Measurements from ENCODE around the gene IQGAP3.

IQGAP3 gene

DNA sequence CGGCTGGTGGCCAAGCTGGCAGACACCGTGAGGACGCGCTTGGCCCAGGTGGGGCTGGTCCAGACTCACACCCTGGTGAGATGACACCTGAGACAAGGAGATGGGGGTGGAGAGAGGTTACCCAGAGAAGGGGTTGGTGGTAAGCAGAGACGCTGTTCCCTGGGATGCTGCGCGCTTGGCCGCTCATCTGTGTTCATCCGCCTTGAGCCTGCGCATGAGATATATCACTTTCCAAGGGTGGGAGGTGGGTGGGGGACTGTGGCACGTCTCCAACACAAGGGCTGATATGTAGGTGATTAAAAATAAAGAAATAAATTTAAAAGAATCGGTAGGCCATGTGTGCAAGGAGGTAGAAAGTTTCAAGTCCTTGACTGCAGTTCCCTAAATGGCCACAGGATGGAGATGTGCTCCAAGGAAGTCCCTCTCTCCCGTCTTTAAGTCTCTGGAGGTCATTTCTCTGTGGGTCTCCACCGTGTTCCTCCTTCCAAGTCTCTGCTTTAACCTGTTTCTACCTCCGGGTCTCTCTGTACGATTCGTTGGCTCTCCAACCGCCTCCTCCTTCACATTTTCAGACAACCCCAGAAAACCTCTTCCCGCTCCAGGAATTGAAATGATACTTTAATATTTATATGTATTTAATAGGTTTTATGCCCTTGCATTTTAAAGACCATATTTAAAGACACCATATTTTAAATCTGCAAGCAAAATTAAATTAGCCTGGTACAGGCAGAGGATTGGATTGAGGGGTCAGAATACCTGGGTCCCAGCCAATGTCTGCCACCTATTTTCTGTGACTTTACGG, 11.7 kb upstream of the IQGAP3 start:
- no peak overlapping the region for H4K91ac ChIP-seq (ENCODE audit: low read length)
- H3K4ac ChIP-seq (ENCODE audit: low read depth in 1 of 2, low read length in 2 of 2) = no peak overlapping the region
- H2BK5ac ChIP-seq (ENCODE audit: low read depth, low read length, poor library complexity, severe bottlenecking) = no peak overlapping the region
- no peak overlapping the region for H4K8ac ChIP-seq (ENCODE audit: low read length)
- no peak overlapping the region for H2BK120ac ChIP-seq (ENCODE audit: low read depth, low read length)
- no peak overlapping the region for H3K18ac ChIP-seq (ENCODE audit: low read depth in 1 of 2, low read length in 2 of 2)
- peak overlapping the region; percentile 59 for H3K9ac ChIP-seq (ENCODE audit: low read length)
- 54% methylated on average over 17 of the region's 20 CpGs for WGBS
- H3K36me3 ChIP-seq (ENCODE audit: control insufficient read depth in 1 of 2, insufficient read depth in 2 of 2, low read depth in 1 of 2, low read length in 2 of 2) = no peaks in the 10 kb centered on the region
- peak; percentile 82 for DNase-seq
- H2AFZ ChIP-seq (ENCODE audit: low read depth, low read length) = no peak overlapping the region
- H3K9me3 ChIP-seq (ENCODE audit: control insufficient read depth, low read length) = no peaks in the 10 kb centered on the region
- H2AK5ac ChIP-seq (ENCODE audit: low read length, severe bottlenecking) = no peak overlapping the region
- no peak overlapping the region for H3K27ac ChIP-seq (ENCODE audit: low read length, poor library complexity, severe bottlenecking)
- peaks cover 11 to 34% of the 10 kb centered on the region in 2 experiments for H3K27me3 ChIP-seq (ENCODE audit: control insufficient read depth in 1 of 2, insufficient read depth in 1 of 2, low read length in 2 of 2)
- H2BK15ac ChIP-seq (ENCODE audit: low read depth, poor library complexity, severe bottlenecking) = no peak overlapping the region
- H2BK12ac ChIP-seq (ENCODE audit: low read length in 2 of 2) = no peak overlapping the region
- peak overlapping the region; percentile 34 for H3K4me2 ChIP-seq (ENCODE audit: low read length, poor library complexity, severe bottlenecking)
- no peak overlapping the region for H3K14ac ChIP-seq (ENCODE audit: low read length in 2 of 2)
- H3K4me3 ChIP-seq (ENCODE audit: insufficient read depth in 1 of 2, low read depth in 1 of 2, low read length in 2 of 2) = no peak overlapping the region
- H3K23ac ChIP-seq (ENCODE audit: low read length in 2 of 2) = no peak overlapping the region
- no peaks in the 10 kb centered on the region for H3K79me1 ChIP-seq (replicated peaks; ENCODE audit: low read length, poor library complexity, severe bottlenecking)
- H3K4me1 ChIP-seq (ENCODE audit: control insufficient read depth, insufficient read depth, low read depth, low read length) = peaks cover 7% of the 10 kb centered on the region

DNA sequence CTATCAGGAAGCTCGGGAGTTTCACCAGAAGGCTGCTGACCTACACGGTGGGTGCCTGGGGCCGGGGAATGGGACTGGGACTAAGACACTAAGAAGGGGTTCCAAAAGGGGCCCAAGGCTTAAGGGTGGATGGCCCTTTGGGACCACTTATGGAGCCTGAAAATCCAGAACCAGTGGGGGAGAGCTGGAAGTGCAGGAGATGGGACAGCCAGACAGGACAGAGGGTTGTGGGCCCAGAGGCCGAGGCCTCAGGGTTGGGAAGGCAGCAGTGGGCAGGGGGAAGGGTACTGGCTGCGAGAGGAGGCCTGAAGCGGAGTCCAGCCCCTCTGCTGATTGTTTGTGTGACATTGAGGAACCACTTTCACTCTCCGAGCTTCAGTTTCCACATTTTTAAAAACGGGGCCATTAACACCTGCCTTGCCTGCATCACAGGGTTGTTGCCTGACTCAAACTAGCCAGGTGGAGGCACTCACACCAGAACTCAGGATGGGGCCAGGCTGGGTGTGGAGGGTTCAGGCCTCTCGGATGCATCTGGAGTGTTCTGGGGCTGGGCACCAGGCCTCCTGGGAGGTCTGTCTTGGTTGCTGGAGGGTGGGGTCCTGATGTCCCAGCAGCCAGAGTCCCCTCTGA, 10.1 kb upstream of the IQGAP3 start:
- no peak for DNase-seq
- Histone ChIP-seq H3K4me2 (ENCODE audit: low read length, poor library complexity, severe bottlenecking) (no peak overlapping the region), H3K23ac (ENCODE audit: low read length in 2 of 2) (no peak overlapping the region), H3K18ac (ENCODE audit: low read depth in 1 of 2, low read length in 2 of 2) (no peak overlapping the region), H3K9me3 (ENCODE audit: control insufficient read depth, low read length) (no peaks in the 10 kb centered on the region), H3K14ac (ENCODE audit: low read length in 2 of 2) (no peak overlapping the region), H3K27me3 (ENCODE audit: control insufficient read depth in 1 of 2, insufficient read depth in 1 of 2, low read length in 2 of 2) (peaks cover 11 to 34% of the 10 kb centered on the region in 2 experiments), H4K8ac (ENCODE audit: low read length) (no peak overlapping the region), H2BK12ac (ENCODE audit: low read length in 2 of 2) (no peak overlapping the region), H3K36me3 (ENCODE audit: control insufficient read depth in 1 of 2, insufficient read depth in 2 of 2, low read depth in 1 of 2, low read length in 2 of 2) (no peaks in the 10 kb centered on the region), H2BK15ac (ENCODE audit: low read depth, poor library complexity, severe bottlenecking) (no peak overlapping the region), H2AK5ac (ENCODE audit: low read length, severe bottlenecking) (no peak overlapping the region), H3K4me3 (ENCODE audit: insufficient read depth in 1 of 2, low read depth in 1 of 2, low read length in 2 of 2) (no peak overlapping the region), H3K9ac (ENCODE audit: low read length) (no peak overlapping the region), H2BK120ac (ENCODE audit: low read depth, low read length) (no peak overlapping the region), H2AFZ (ENCODE audit: low read depth, low read length) (no peak overlapping the region), H4K91ac (ENCODE audit: low read length) (no peak overlapping the region), H3K4me1 (ENCODE audit: control insufficient read depth, insufficient read depth, low read depth, low read length) (peaks cover 7% of the 10 kb centered on the region), H3K79me1 (replicated peaks; ENCODE audit: low read length, poor library complexity, severe bottlenecking) (no peaks in the 10 kb centered on the region), H3K27ac (ENCODE audit: low read length, poor library complexity, severe bottlenecking) (no peak overlapping the region), H3K4ac (ENCODE audit: low read depth in 1 of 2, low read length in 2 of 2) (no peak overlapping the region), H2BK5ac (ENCODE audit: low read depth, low read length, poor library complexity, severe bottlenecking) (no peak overlapping the region)
- 80% methylated on average over 9 of the region's 9 CpGs for WGBS

DNA sequence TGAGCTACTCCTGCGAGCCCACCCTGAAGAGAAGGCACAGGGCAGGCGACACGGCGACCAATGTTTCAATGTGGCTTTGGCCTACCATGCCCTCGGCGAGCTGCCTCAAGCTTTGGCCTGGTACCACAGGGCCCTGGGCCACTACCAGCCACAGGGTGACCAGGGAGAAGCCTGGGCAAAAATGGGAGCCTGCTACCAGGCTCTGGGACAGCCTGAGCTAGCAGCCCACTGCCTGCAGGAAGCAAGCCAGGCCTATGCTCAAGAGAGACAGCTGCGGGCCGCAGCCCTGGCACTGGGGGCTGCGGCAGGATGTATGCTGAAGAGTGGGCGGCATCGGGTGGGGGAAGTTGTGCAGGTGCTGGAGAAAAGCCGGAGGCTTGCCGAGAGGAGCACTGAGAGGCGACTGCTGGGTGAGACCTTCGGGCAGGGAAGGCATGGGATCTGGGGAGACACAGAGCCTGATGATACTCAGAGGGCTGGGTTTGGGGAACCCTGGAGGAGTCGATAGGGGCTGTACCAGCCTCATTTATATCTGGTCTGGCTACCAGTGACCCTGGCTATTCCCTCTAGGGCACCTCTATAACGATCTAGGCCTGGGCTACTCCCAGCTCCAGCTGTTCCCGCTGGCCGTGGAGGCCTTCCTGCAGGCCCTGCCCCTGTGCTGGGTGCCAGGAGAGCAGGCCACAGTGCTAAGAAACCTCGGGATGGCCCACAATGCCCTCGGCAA, 9.5 kb upstream of the IQGAP3 start:
- H3K36me3 ChIP-seq (ENCODE audit: control insufficient read depth in 1 of 2, insufficient read depth in 2 of 2, low read depth in 1 of 2, low read length in 2 of 2) = no peaks in the 10 kb centered on the region
- no peak overlapping the region for H2AK5ac ChIP-seq (ENCODE audit: low read length, severe bottlenecking)
- peaks cover 11 to 34% of the 10 kb centered on the region in 2 experiments for H3K27me3 ChIP-seq (ENCODE audit: control insufficient read depth in 1 of 2, insufficient read depth in 1 of 2, low read length in 2 of 2)
- no peak overlapping the region for H3K4me2 ChIP-seq (ENCODE audit: low read length, poor library complexity, severe bottlenecking)
- H3K18ac ChIP-seq (ENCODE audit: low read depth in 1 of 2, low read length in 2 of 2) = no peak overlapping the region
- no peak overlapping the region for H3K14ac ChIP-seq (ENCODE audit: low read length in 2 of 2)
- H3K79me1 ChIP-seq (replicated peaks; ENCODE audit: low read length, poor library complexity, severe bottlenecking) = no peaks in the 10 kb centered on the region
- H3K23ac ChIP-seq (ENCODE audit: low read length in 2 of 2) = no peak overlapping the region
- no peak overlapping the region for H2AFZ ChIP-seq (ENCODE audit: low read depth, low read length)
- no peaks in the 10 kb centered on the region for H3K9me3 ChIP-seq (ENCODE audit: control insufficient read depth, low read length)
- H2BK5ac ChIP-seq (ENCODE audit: low read depth, low read length, poor library complexity, severe bottlenecking) = no peak overlapping the region
- H3K4me1 ChIP-seq (ENCODE audit: control insufficient read depth, insufficient read depth, low read depth, low read length) = peaks cover 7% of the 10 kb centered on the region
- WGBS = 87% methylated on average over 21 of the region's 21 CpGs
- no peak overlapping the region for H4K91ac ChIP-seq (ENCODE audit: low read length)
- no peak overlapping the region for H3K9ac ChIP-seq (ENCODE audit: low read length)
- H3K27ac ChIP-seq (ENCODE audit: low read length, poor library complexity, severe bottlenecking) = no peak overlapping the region
- no peak overlapping the region for H3K4me3 ChIP-seq (ENCODE audit: insufficient read depth in 1 of 2, low read depth in 1 of 2, low read length in 2 of 2)
- no peak overlapping the region for H2BK15ac ChIP-seq (ENCODE audit: low read depth, poor library complexity, severe bottlenecking)
- no peak overlapping the region for H4K8ac ChIP-seq (ENCODE audit: low read length)
- no peak overlapping the region for H2BK120ac ChIP-seq (ENCODE audit: low read depth, low read length)
- no peak overlapping the region for H2BK12ac ChIP-seq (ENCODE audit: low read length in 2 of 2)
- DNase-seq = no peak
- no peak overlapping the region for H3K4ac ChIP-seq (ENCODE audit: low read depth in 1 of 2, low read length in 2 of 2)

DNA sequence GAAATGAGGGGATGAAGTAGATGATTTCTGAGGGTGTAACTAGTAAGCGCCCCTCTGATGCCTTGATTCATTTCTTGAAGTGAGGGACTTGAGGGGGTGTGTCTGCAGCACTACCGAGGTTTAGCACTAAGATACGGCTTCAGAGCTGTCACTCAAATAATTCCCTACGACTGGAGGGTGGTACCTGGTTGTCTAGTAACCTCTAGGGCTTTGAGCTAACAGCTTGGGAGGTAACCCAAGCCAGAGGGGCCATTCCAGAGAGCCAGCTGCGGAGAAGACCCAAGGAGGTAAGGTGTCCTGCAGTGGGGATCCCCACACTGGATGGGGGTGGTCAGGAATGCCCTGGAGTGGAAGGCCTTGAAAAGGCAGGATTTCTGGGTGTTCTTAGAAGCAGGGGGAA, 7.1 kb upstream of the IQGAP3 start, which contains the start of gene TTC24:
TTC24 (plus strand) TSS at position 252 of the 400 bp plus-strand sequence. CDS start 1,642 bp downstream, outside the sequence.
- H3K9ac ChIP-seq (ENCODE audit: low read length) = no peak within 1 kb of the TSS
- H3K4ac ChIP-seq (ENCODE audit: low read depth in 1 of 2, low read length in 2 of 2) = no peak within 1 kb of the TSS
- H2BK5ac ChIP-seq (ENCODE audit: low read depth, low read length, poor library complexity, severe bottlenecking) = no peak within 1 kb of the TSS
- H3K4me2 ChIP-seq (ENCODE audit: low read length, poor library complexity, severe bottlenecking) = no peak within 1 kb of the TSS
- H3K23ac ChIP-seq (ENCODE audit: low read length in 2 of 2) = no peak within 1 kb of the TSS
- H2BK12ac ChIP-seq (ENCODE audit: low read length in 2 of 2) = no peak within 1 kb of the TSS
- no peak within 1 kb of the TSS for H4K91ac ChIP-seq (ENCODE audit: low read length)
- H2AFZ ChIP-seq (ENCODE audit: low read depth, low read length) = no peak within 1 kb of the TSS
- no peaks in the 10 kb centered on the region for H3K79me1 ChIP-seq (replicated peaks; ENCODE audit: low read length, poor library complexity, severe bottlenecking)
- no peak for DNase-seq
- H3K4me3 ChIP-seq (ENCODE audit: insufficient read depth in 1 of 2, low read depth in 1 of 2, low read length in 2 of 2) = no peak within 1 kb of the TSS
- H3K4me1 ChIP-seq (ENCODE audit: control insufficient read depth, insufficient read depth, low read depth, low read length) = peaks cover 5% of the 10 kb centered on the region
- no peak within 1 kb of the TSS for H2BK15ac ChIP-seq (ENCODE audit: low read depth, poor library complexity, severe bottlenecking)
- H4K8ac ChIP-seq (ENCODE audit: low read length) = no peak within 1 kb of the TSS
- no peak within 1 kb of the TSS for H2BK120ac ChIP-seq (ENCODE audit: low read depth, low read length)
- no peak within 1 kb of the TSS for H3K18ac ChIP-seq (ENCODE audit: low read depth in 1 of 2, low read length in 2 of 2)
- H3K9me3 ChIP-seq (ENCODE audit: control insufficient read depth, low read length) = no peaks in the 10 kb centered on the region
- no peak within 1 kb of the TSS for H2AK5ac ChIP-seq (ENCODE audit: low read length, severe bottlenecking)
- peaks cover 11 to 29% of the 10 kb centered on the region in 2 experiments for H3K27me3 ChIP-seq (ENCODE audit: control insufficient read depth in 1 of 2, insufficient read depth in 1 of 2, low read length in 2 of 2)
- H3K27ac ChIP-seq (ENCODE audit: low read length, poor library complexity, severe bottlenecking) = no peak within 1 kb of the TSS
- 75% methylated on average over 5 of the region's 5 CpGs for WGBS
- no peak within 1 kb of the TSS for H3K14ac ChIP-seq (ENCODE audit: low read length in 2 of 2)
- no peaks in the 10 kb centered on the region for H3K36me3 ChIP-seq (ENCODE audit: control insufficient read depth in 1 of 2, insufficient read depth in 2 of 2, low read depth in 1 of 2, low read length in 2 of 2)

Data from mesenchymal stem cell (in vitro differentiated cells and primary cell).